ENCODE results near the gene DISC1. TPM values are rescaled to one million over a fixed set of nuclear protein-coding genes. Genes with fewer than 3 reads are reported as not detected.

The DISC1 gene
- total and polyA plus RNA-seq, 2 of the 13 experiments (the other 11 are each of a cell fraction or from before 2014, with no cell fraction given): 4.2 to 4.6 TPM

- TF ChIP-seq PRDM10 (CRISPR knock-in tag; IDR thresholded peaks at IDR 0.05; ENCODE audit: low read depth) (no peak), GFI1 (CRISPR knock-in tag; IDR thresholded peaks at IDR 0.05; ENCODE audit: borderline replicate concordance) (peak; percentile 80; the same call in 1 of the 2 replicates), ZFAT (CRISPR knock-in tag; conservative IDR thresholded peaks at IDR 0.05) (no peak), NR2F6 (IDR thresholded peaks at IDR 0.05) (peak; percentile 77), NR2F6 (CRISPR knock-in tag; IDR thresholded peaks at IDR 0.05) (peak; percentile 81), TBX2 (CRISPR knock-in tag; IDR thresholded peaks at IDR 0.05; ENCODE audit: borderline replicate concordance) (peak; percentile 92), FOXO1 (CRISPR knock-in tag; IDR thresholded peaks at IDR 0.05) (peak; percentile 58; the same call in 1 of the 2 replicates), ZNF629 (CRISPR knock-in tag; conservative IDR thresholded peaks at IDR 0.05) (no peak), NR2F2 (IDR thresholded peaks at IDR 0.05; ENCODE audit: borderline replicate concordance, low read depth) (peak; percentile 72; the same call in 1 of the 2 replicates), USF2 (IDR thresholded peaks at IDR 0.05; ENCODE audit: low read depth, low read length) (no peak), USF2 (CRISPR knock-in tag; IDR thresholded peaks at IDR 0.05; ENCODE audit: borderline replicate concordance) (no peak), ZNF18 (CRISPR knock-in tag; IDR thresholded peaks at IDR 0.05; ENCODE audit: insufficient replicate concordance) (peak; percentile 88), HOMEZ (CRISPR knock-in tag; IDR thresholded peaks at IDR 0.05; ENCODE audit: low read depth) (no peak; the same call in 1 of the 2 replicates), LBX2 (CRISPR knock-in tag; IDR thresholded peaks at IDR 0.05; ENCODE audit: borderline replicate concordance) (no peak), SYNCRIP (IDR thresholded peaks at IDR 0.05; ENCODE audit: insufficient read depth, low read depth, low read length) (no peak), FOXA1 (IDR thresholded peaks at IDR 0.05) (no peak), FOXA1 (CRISPR knock-in tag; IDR thresholded peaks at IDR 0.05) (peak; percentile 63)
Observed at GRCh38 chr1:231674575-231674974, 48.0 kb downstream of the DISC1 start (continued).
